HuH-7 (cell line): ENCODE data around the gene TMEM235.
"Not testable (repeated sequence)": the region's sequence is repeated elsewhere in the genome, so short reads cannot be mapped to it uniquely, and the experiment has no call there.

Experiments
- DNase-seq: peaks from one replicate; pipeline ENCODE4 v3.0.0; 2011; ENCODE audit warnings: low spot score

TMEM235 gene

GRCh38 chr17:78238823-78239488, 7.5 kb downstream of the TMEM235 start:
- DNase-seq, result no peak

- no peak for DNase-seq
Observed at GRCh38 chr17:78239489-78239931, 8.1 kb downstream of the TMEM235 start.

GRCh38 chr17:78240012-78240655, 8.7 kb downstream of the TMEM235 start:
- DNase-seq, result no peak

- no peak for DNase-seq
Observed at GRCh38 chr17:78240839-78241238, 9.4 kb downstream of the TMEM235 start.

GRCh38 chr17:78241277-78242023, 10.0 kb downstream of the TMEM235 start:
- DNase-seq, result peak; percentile 69

- no peak for DNase-seq
Observed at GRCh38 chr17:78242024-78242742, 10.8 kb downstream of the TMEM235 start.

- no peak for DNase-seq
Observed at GRCh38 chr17:78247304-78247703, 15.9 kb downstream of the TMEM235 start.

GRCh38 chr17:78248051-78248914, 16.9 kb downstream of the TMEM235 start:
- DNase-seq, result no peak

- DNase-seq, result no peak
Observed at GRCh38 chr17:78249074-78249817, 17.8 kb downstream of the TMEM235 start.

GRCh38 chr17:78249818-78250806, 18.7 kb downstream of the TMEM235 start:
- no peak for DNase-seq

GRCh38 chr17:78250891-78251772, 19.7 kb downstream of the TMEM235 start:
- DNase-seq, result peak; percentile 98

GRCh38 chr17:78251773-78252103, 20.3 kb downstream of the TMEM235 start:
- no peak for DNase-seq

- no peak for DNase-seq
Observed at GRCh38 chr17:78252111-78252634, 20.7 kb downstream of the TMEM235 start.

- no peak for DNase-seq
Observed at GRCh38 chr17:78252701-78253635, 21.5 kb downstream of the TMEM235 start.

- not testable (repeated sequence) for DNase-seq
Observed at GRCh38 chr17:78253636-78253945, 22.2 kb downstream of the TMEM235 start.

GRCh38 chr17:78253946-78254672, 22.7 kb downstream of the TMEM235 start:
- DNase-seq, result peak; percentile 96
